HepG2 (cell line): ENCODE results near the gene PRXL2B. TPM values are rescaled to one million over a fixed set of nuclear protein-coding genes. Genes with fewer than 3 reads are reported as not detected.

Experiments
- ATF3 ChIP-seq: sonication (generic); formaldehyde crosslinking; IDR thresholded peaks from 2 replicates; pipeline ENCODE4 v1.4.0; 2020; ENCODE audit warnings: missing genetic modification reagents
- GABPA ChIP-seq, 2 experiments: IDR thresholded peaks; 2 replicates each; pipeline ENCODE4 v1.6.1; 2011 to 2016; ENCODE audit warnings: low read depth in 2 of 2, low read length in 1 of 2, missing biosample characterization in 1 of 2, missing genetic modification characterization in 1 of 2
- KDM5B ChIP-seq: sonication (generic); formaldehyde crosslinking; IDR thresholded peaks from 2 replicates; pipeline ENCODE4 v1.4.0; 2020; ENCODE audit warnings: missing genetic modification reagents, mild to moderate bottlenecking, borderline replicate concordance
- NFRKB ChIP-seq: fragments of 450-650 bp; IDR thresholded peaks from 2 replicates; pipeline ENCODE4 v1.6.1; 2017
- NR2F6 ChIP-seq, 2 experiments: IDR thresholded peaks; 2 replicates each; pipeline ENCODE4 v1.6.1; 2016; ENCODE audit warnings: antibody characterized with exemption in 1 of 2, mild to moderate bottlenecking in 1 of 2
- RBM39 ChIP-seq: fragments of 200-400 bp; formaldehyde crosslinking; IDR thresholded peaks from one replicate; pipeline ENCODE4 v1.6.1; 2018; ENCODE audit warnings: antibody characterized with exemption, mild to moderate bottlenecking, low read depth, low read length; ENCODE audit not compliant: poor library complexity, severe bottlenecking
- RCOR2 ChIP-seq: IDR thresholded peaks from 2 replicates; pipeline ENCODE4 v1.6.1; 2016; ENCODE audit warnings: missing biosample characterization, missing genetic modification reagents
- SP5 ChIP-seq: IDR thresholded peaks from 2 replicates; pipeline ENCODE4 v1.6.1; 2016; ENCODE audit warnings: low read depth, borderline replicate concordance
- THAP11 ChIP-seq: IDR thresholded peaks from 2 replicates; pipeline ENCODE4 v1.6.1; 2016; ENCODE audit warnings: missing biosample characterization, missing genetic modification reagents
- ZBTB26 ChIP-seq: IDR thresholded peaks from 2 replicates; pipeline ENCODE4 v1.6.1; 2016; ENCODE audit warnings: missing compliant biosample characterization, missing genetic modification reagents, borderline replicate concordance
- ZFP41 ChIP-seq: sonication (generic); formaldehyde crosslinking; IDR thresholded peaks from 2 replicates; pipeline ENCODE4 v1.4.0; 2020; ENCODE audit warnings: mild to moderate bottlenecking, missing genetic modification reagents, borderline replicate concordance
- ZNF18 ChIP-seq: sonication (generic); formaldehyde crosslinking; IDR thresholded peaks from 2 replicates; pipeline ENCODE4 v1.8.0; 2022; ENCODE audit warnings: mild to moderate bottlenecking, missing genetic modification reagents; ENCODE audit not compliant: insufficient replicate concordance
- ZNF468 ChIP-seq: sonication (generic); formaldehyde crosslinking; IDR thresholded peaks from 2 replicates; pipeline ENCODE4 v1.8.0; 2022; ENCODE audit warnings: mild to moderate bottlenecking, moderate library complexity, missing genetic modification reagents
- ZNF589 ChIP-seq: sonication (generic); formaldehyde crosslinking; conservative IDR thresholded peaks from 2 replicates; pipeline ENCODE4 v1.8.0; 2022; ENCODE audit warnings: mild to moderate bottlenecking, moderate library complexity, missing genetic modification reagents
- ZNF703 ChIP-seq: sonication (generic); formaldehyde crosslinking; IDR thresholded peaks from 2 replicates; pipeline ENCODE4 v1.5.1; 2020; ENCODE audit warnings: missing genetic modification reagents, mild to moderate bottlenecking, moderate library complexity, borderline replicate concordance
- ZNF776 ChIP-seq: sonication (generic); formaldehyde crosslinking; IDR thresholded peaks from 2 replicates; pipeline ENCODE4 v1.4.0; 2020; ENCODE audit warnings: mild to moderate bottlenecking, missing genetic modification reagents
- ZNF792 ChIP-seq: IDR thresholded peaks from 2 replicates; pipeline ENCODE4 v1.6.1; 2016
- ZZZ3 ChIP-seq: sonication (generic); formaldehyde crosslinking; IDR thresholded peaks from 2 replicates; pipeline ENCODE4 v1.4.0; 2020; ENCODE audit warnings: missing genetic modification reagents, mild to moderate bottlenecking, borderline replicate concordance
- polyA plus RNA-seq, 8 experiments: library from polyadenylated mRNA; depleted of rRNA in 3 of 8; stranded (reverse) in 7 of 8; unstranded in 1 of 8; fragments of >200 nt; fragmentation: Illumina TruSeq in 4 of 8; extraction: Trizol in 4 of 8; gene quantifications; 2 replicates each; pipeline versions ENCODE4 v1.2.1 to v1.2.3, GENCODE V29; 2011 to 2016; ENCODE audit warnings: low read depth in 4 of 8, missing spikeins in 1 of 8, mixed read lengths in 1 of 8; ENCODE audit not compliant: insufficient read depth in 1 of 8
- total RNA-seq, 5 experiments: library from RNA; depleted of rRNA; stranded (reverse); fragments of >200 nt; fragmentation: Illumina TruSeq; extraction: Trizol; gene quantifications; 2 replicates each; pipeline ENCODE4 v1.2.3, GENCODE V29; 2016; ENCODE audit warnings: low read depth in 1 of 5
- TF ChIP-seq, protein P1 (sequence below): sonication (generic); formaldehyde crosslinking; IDR thresholded peaks from 2 replicates; pipeline ENCODE4 v1.5.0; 2020; ENCODE audit warnings: mild to moderate bottlenecking, missing genetic modification reagents, borderline replicate concordance

PRXL2B gene
- total and polyA plus RNA-seq, 2 of the 13 experiments (the other 11 are each of a cell fraction or from before 2014, with no cell fraction given), result 16.8 to 22.1 TPM

DNA sequence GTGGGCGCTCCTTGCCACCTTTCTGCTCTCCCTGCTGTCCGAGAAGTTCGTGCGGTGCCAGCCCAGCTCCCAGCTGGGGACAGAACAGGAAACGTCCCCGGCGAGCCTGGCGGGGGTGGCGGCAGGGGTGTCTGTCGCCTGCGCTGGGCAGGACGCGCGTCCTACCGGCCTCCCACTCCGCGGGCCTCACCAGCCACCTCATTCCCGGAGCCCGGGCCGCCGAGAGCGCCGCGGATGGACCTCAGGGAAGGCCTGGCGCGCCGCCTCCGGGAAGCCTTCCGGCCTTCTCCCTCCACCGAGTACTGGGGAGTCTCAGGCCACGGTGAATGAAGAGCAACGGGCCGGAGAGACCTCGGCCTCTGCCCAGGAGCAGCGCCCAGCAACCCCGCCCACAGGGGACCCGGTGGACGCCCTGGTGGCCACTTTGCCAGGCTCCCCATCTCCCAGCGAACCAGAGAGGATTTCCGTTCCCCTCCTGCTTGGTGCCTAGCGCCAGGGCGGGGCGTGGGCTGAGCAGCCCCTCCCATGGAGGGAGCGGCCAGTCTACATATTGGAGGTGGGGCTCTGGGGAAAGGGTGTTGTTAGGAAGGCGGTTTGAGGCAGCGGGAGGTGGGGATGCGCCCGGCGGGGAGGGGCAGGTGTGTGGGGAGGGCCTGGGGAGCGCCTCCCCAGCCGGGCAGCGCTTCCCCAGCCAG is 39.9 kb upstream of the PRXL2B start (continued):
- TF ChIP-seq ZNF792 (CRISPR knock-in tag), result 0 out of 2 replicates have a peak, but pooled peaks have one; percentile 30
- peak; percentile 65; the same call in 1 of the 2 replicates for TF ChIP-seq RCOR2
- no peak for TF ChIP-seq ZFP41 (CRISPR knock-in tag)
- TF ChIP-seq ZNF703, result peak; percentile 65; the same call in 1 of the 2 replicates
- TF ChIP-seq NR2F6 (IDR thresholded peaks at IDR 0.05), result no peak
- TF ChIP-seq NR2F6 (CRISPR knock-in tag; IDR thresholded peaks at IDR 0.05), result 0 out of 2 replicates have a peak, but pooled peaks have one; percentile 13
- peak; percentile 61 for TF ChIP-seq SP5 (CRISPR knock-in tag)
- TF ChIP-seq ZZZ3 (CRISPR knock-in tag), result 0 out of 2 replicates have a peak, but pooled peaks have one; percentile 26
- TF ChIP-seq ZNF589 (CRISPR knock-in tag), result peak; percentile 55; the same call in 1 of the 2 replicates
- TF ChIP-seq ZNF468 (CRISPR knock-in tag), result 0 out of 2 replicates have a peak, but pooled peaks have one; percentile 69
- TF ChIP-seq RBM39, result peak; percentile 30
- TF ChIP-seq, protein P1, sequence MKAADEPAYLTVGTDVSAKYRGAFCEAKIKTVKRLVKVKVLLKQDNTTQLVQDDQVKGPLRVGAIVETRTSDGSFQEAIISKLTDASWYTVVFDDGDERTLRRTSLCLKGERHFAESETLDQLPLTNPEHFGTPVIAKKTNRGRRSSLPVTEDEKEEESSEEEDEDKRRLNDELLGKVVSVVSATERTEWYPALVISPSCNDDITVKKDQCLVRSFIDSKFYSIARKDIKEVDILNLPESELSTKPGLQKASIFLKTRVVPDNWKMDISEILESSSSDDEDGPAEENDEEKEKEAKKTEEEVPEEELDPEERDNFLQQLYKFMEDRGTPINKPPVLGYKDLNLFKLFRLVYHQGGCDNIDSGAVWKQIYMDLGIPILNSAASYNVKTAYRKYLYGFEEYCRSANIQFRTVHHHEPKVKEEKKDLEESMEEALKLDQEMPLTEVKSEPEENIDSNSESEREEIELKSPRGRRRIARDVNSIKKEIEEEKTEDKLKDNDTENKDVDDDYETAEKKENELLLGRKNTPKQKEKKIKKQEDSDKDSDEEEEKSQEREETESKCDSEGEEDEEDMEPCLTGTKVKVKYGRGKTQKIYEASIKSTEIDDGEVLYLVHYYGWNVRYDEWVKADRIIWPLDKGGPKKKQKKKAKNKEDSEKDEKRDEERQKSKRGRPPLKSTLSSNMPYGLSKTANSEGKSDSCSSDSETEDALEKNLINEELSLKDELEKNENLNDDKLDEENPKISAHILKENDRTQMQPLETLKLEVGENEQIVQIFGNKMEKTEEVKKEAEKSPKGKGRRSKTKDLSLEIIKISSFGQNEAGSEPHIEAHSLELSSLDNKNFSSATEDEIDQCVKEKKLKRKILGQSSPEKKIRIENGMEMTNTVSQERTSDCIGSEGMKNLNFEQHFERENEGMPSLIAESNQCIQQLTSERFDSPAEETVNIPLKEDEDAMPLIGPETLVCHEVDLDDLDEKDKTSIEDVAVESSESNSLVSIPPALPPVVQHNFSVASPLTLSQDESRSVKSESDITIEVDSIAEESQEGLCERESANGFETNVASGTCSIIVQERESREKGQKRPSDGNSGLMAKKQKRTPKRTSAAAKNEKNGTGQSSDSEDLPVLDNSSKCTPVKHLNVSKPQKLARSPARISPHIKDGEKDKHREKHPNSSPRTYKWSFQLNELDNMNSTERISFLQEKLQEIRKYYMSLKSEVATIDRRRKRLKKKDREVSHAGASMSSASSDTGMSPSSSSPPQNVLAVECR (CRISPR knock-in tag), result peak; percentile 43; the same call in 1 of the 2 replicates
- peak; percentile 27; the same call in 1 of the 2 replicates for TF ChIP-seq ZBTB26 (CRISPR knock-in tag)
- no peak for TF ChIP-seq NFRKB
- TF ChIP-seq ZNF776 (CRISPR knock-in tag), result peak; percentile 44; the same call in 1 of the 2 replicates
- TF ChIP-seq THAP11 (CRISPR knock-in tag), result peak; percentile 51
- TF ChIP-seq KDM5B (CRISPR knock-in tag), result peak; percentile 21; the same call in 1 of the 2 replicates
- TF ChIP-seq ZNF18 (CRISPR knock-in tag), result peak; percentile 32
- TF ChIP-seq ATF3 (CRISPR knock-in tag), result 0 out of 2 replicates have a peak, but pooled peaks have one; percentile 6
- no peak for TF ChIP-seq GABPA (IDR thresholded peaks at IDR 0.05; ENCODE audit: low read depth, low read length)
- peak; percentile 60 for TF ChIP-seq GABPA (CRISPR knock-in tag; IDR thresholded peaks at IDR 0.05; ENCODE audit: low read depth)
